GM23248 (cell line): ENCODE measurements around the gene POLR1E. TPM values are rescaled to one million over a fixed set of nuclear protein-coding genes. Genes with fewer than 3 reads are reported as not detected.

Experiments
- DNase-seq: peaks from one replicate; pipeline ENCODE4 v3.0.0-alpha.2; 2015
- H2AFZ ChIP-seq: fragments of 200-600 bp; sonication (generic); 2 replicates; pipeline ENCODE4 v1.6.1; 2016; ENCODE audit warnings: antibody characterized with exemption
- H3F3A ChIP-seq: fragments of 200-600 bp; sonication (generic); 2 replicates; pipeline ENCODE4 v1.6.1; 2016; ENCODE audit warnings: mild to moderate bottlenecking, antibody characterized with exemption, mixed run types; ENCODE audit not compliant: insufficient read depth
- H3K27ac ChIP-seq: fragments of 200-600 bp; sonication (generic); 2 replicates; pipeline ENCODE4 v1.5.1; 2016; ENCODE audit warnings: mild to moderate bottlenecking
- H3K27me3 ChIP-seq: fragments of 200-600 bp; sonication (generic); replicated peaks from 2 replicates; pipeline ENCODE4 v1.6.1; 2016; ENCODE audit warnings: mild to moderate bottlenecking; ENCODE audit not compliant: insufficient read depth
- H3K36me3 ChIP-seq: fragments of 200-600 bp; sonication (generic); 2 replicates; pipeline ENCODE4 v1.6.1; 2016; ENCODE audit warnings: low read depth, mild to moderate bottlenecking
- H3K4me1 ChIP-seq: fragments of 200-600 bp; sonication (generic); 2 replicates; pipeline ENCODE4 v1.6.1; 2016; ENCODE audit warnings: mild to moderate bottlenecking; ENCODE audit not compliant: insufficient read depth
- H3K4me2 ChIP-seq: fragments of 200-600 bp; sonication (generic); one replicate; pipeline ENCODE4 v1.6.1; 2016; ENCODE audit warnings: mild to moderate bottlenecking; ENCODE audit not compliant: unreplicated experiment
- H3K4me3 ChIP-seq: fragments of 200-600 bp; sonication (generic); 2 replicates; pipeline ENCODE4 v1.5.1; 2016; ENCODE audit warnings: mild to moderate bottlenecking
- H3K79me2 ChIP-seq: fragments of 200-600 bp; sonication (generic); 2 replicates; pipeline ENCODE4 v1.6.1; 2016; ENCODE audit warnings: mild to moderate bottlenecking; ENCODE audit not compliant: insufficient read depth
- H3K9ac ChIP-seq: fragments of 200-600 bp; sonication (generic); 2 replicates; pipeline ENCODE4 v1.6.1; 2016; ENCODE audit warnings: mild to moderate bottlenecking
- H3K9me2 ChIP-seq: fragments of 200-600 bp; sonication (generic); 2 replicates; pipeline ENCODE4 v1.6.1; 2016; ENCODE audit warnings: mixed run types, mild to moderate bottlenecking, moderate library complexity; ENCODE audit not compliant: insufficient read depth
- H3K9me3 ChIP-seq: fragments of 200-600 bp; sonication (generic); one replicate; pipeline ENCODE4 v1.6.1; 2017; ENCODE audit warnings: low read depth
- H4K20me1 ChIP-seq: fragments of 200-600 bp; sonication (generic); 2 replicates; pipeline ENCODE4 v1.6.0; 2016; ENCODE audit not compliant: insufficient read depth
- EZH2 ChIP-seq: fragments of 200-600 bp; sonication (generic); IDR thresholded peaks from 2 replicates; pipeline ENCODE4 v1.6.1; 2018; ENCODE audit warnings: antibody characterized with exemption, mild to moderate bottlenecking; ENCODE audit not compliant: insufficient read depth, poor library complexity, severe bottlenecking
- EZH2phosphoT487 ChIP-seq: fragments of 200-600 bp; sonication (generic); IDR thresholded peaks from 2 replicates; pipeline ENCODE4 v1.6.1; 2018; ENCODE audit warnings: antibody characterized with exemption, moderate library complexity, mild to moderate bottlenecking, low read depth; ENCODE audit not compliant: insufficient read depth
- WGBS, 2 experiments: methylation state at CpG; one replicate each; pipeline ENCODE4 v1.1.6; 2015 to 2017; ENCODE audit warnings: low lambda C conversion rate in 2 of 2, low coverage in 1 of 2; ENCODE audit errors: missing lambda C conversion rate in 2 of 2; 5-methylcytosine and 5-hydroxymethylcytosine counted together
- in situ Hi-C: fragments of 300-500 bp; cut with MboI; formaldehyde crosslinking; loops from 2 replicates; pipeline ENCODE4 v1.15.0; 2020
- polyA plus RNA-seq: library from polyadenylated mRNA; unstranded; fragments of >200 nt; fragmentation: Nextera tagmentation; extraction: Ambion mirVana; gene quantifications from 2 replicates; pipeline ENCODE4 v1.2.1, GENCODE V29; 2016
- total RNA-seq: library from RNA; depleted of rRNA; stranded (reverse); fragments of >200 nt; shearing (Covaris generic); gene quantifications from 2 replicates; pipeline ENCODE4 v1.2.3, GENCODE V29; 2014

Gene POLR1E
- total and polyA plus RNA-seq, 2 experiments from 2014 or later: 16.9 to 27.5 TPM

DNA sequence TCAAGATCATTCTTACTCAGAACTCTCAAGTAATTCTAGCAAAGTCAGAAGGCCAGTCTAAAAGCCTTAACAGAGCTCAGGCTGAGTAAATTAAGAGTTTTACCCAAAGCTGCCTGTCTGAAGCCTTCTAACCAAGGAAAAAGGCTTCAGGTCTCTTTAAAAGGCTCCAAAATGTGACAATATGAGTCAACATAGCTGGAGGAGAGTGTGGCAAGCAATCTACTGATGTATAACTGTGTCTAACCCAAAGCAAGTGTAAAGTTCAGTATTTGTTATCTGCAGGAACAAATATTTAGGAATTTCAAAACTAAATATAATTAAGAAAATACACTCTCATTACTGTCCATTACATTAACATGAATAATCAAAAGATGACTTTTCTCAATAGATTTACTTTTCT lies 31.5 kb upstream of the POLR1E start:
- Histone ChIP-seq H3F3A (peaks cover 15% of the 10 kb centered on the region; the same call in 1 of the 2 replicates), H3K79me2 (peaks cover 100% of the 10 kb centered on the region), H3K4me1 (peaks cover 10% of the 10 kb centered on the region; the same call in 1 of the 2 replicates), H3K4me2 (no peak overlapping the region), H3K27ac (no peak overlapping the region), H4K20me1 (0 out of 2 replicates have a peak, but pooled peaks cover 19% of the 10 kb centered on the region), H3K36me3 (no peaks in the 10 kb centered on the region), H3K4me3 (no peak overlapping the region), H3K9me3 (no peaks in the 10 kb centered on the region), H3K9ac (no peak overlapping the region), H2AFZ (no peak overlapping the region), H3K9me2 (no peaks in the 10 kb centered on the region; the same call in 1 of the 2 replicates), H3K27me3 (no peaks in the 10 kb centered on the region)
- in situ Hi-C loops: no loop called here
- peak; percentile 46 for DNase-seq
- TF ChIP-seq EZH2 (no peak), EZH2phosphoT487 (no peak)

- Histone ChIP-seq H3K9ac (no peak overlapping the region), H3K27ac (no peak overlapping the region), H3K36me3 (no peaks in the 10 kb centered on the region), H3K4me3 (no peak overlapping the region), H3K79me2 (peaks cover 100% of the 10 kb centered on the region), H3K4me2 (no peak overlapping the region), H3K27me3 (no peaks in the 10 kb centered on the region), H3K9me3 (no peaks in the 10 kb centered on the region), H3K4me1 (peaks cover 10% of the 10 kb centered on the region; the same call in 1 of the 2 replicates), H3F3A (peaks cover 15% of the 10 kb centered on the region; the same call in 1 of the 2 replicates), H2AFZ (no peak overlapping the region), H3K9me2 (no peaks in the 10 kb centered on the region; the same call in 1 of the 2 replicates), H4K20me1 (0 out of 2 replicates have a peak, but pooled peaks cover 19% of the 10 kb centered on the region)
- in situ Hi-C loops: no loop called here
- WGBS, 2 experiments: 82 to 83% methylated on average over 7 of the region's 7 CpGs
- no peak for DNase-seq
- TF ChIP-seq EZH2 (no peak), EZH2phosphoT487 (no peak)
Measured at GRCh38 chr9:37455884-37456647, 29.7 kb upstream of the POLR1E start.

GRCh38 chr9:37456817-37457216 lies 28.9 kb upstream of the POLR1E start:
- TF ChIP-seq EZH2phosphoT487: no peak
- TF ChIP-seq EZH2: no peak
- peaks cover 15% of the 10 kb centered on the region; the same call in 1 of the 2 replicates for H3F3A ChIP-seq
- no peak overlapping the region for H3K27ac ChIP-seq
- no peaks in the 10 kb centered on the region for H3K36me3 ChIP-seq
- no peaks in the 10 kb centered on the region; the same call in 1 of the 2 replicates for H3K9me2 ChIP-seq
- 53 to 67% methylated on average over 1 of the region's 1 CpG for WGBS, 2 experiments
- no peaks in the 10 kb centered on the region for H3K27me3 ChIP-seq
- H3K4me3 ChIP-seq: no peak overlapping the region
- H2AFZ ChIP-seq: no peak overlapping the region
- H3K9ac ChIP-seq: no peak overlapping the region
- H3K79me2 ChIP-seq: peaks cover 100% of the 10 kb centered on the region
- 0 out of 2 replicates have a peak, but pooled peaks cover 19% of the 10 kb centered on the region for H4K20me1 ChIP-seq
- H3K4me2 ChIP-seq: no peak overlapping the region
- H3K4me1 ChIP-seq: peaks cover 10% of the 10 kb centered on the region; the same call in 1 of the 2 replicates
- in situ Hi-C loops: no loop called here
- no peaks in the 10 kb centered on the region for H3K9me3 ChIP-seq
- no peak for DNase-seq

DNA sequence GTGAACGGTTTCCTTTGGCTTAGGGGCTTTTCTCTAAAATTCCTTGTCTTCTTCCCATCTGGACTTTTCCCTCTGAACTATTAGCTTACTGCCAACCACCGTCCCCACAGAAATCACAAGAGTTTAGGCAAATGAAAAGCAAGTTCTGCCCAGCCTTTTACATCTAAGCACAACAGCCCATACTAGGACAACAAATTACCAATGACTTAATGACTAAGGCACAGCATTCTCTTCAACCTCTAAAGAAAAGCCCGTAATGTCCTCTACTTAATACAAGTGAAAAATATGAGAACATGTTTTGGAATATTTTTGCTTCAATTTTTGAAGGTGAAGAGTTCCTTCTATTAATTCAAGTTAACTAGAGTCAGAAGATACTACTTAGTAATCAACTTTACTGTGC lies 21.7 kb upstream of the POLR1E start:
- Histone ChIP-seq H3F3A (peaks cover 15% of the 10 kb centered on the region; the same call in 1 of the 2 replicates), H3K9ac (peak overlapping the region; percentile 92), H2AFZ (peak overlapping the region; percentile 75), H3K27ac (peak overlapping the region; percentile 98), H3K79me2 (peaks cover 56% of the 10 kb centered on the region), H3K9me3 (no peaks in the 10 kb centered on the region), H3K4me2 (peak overlapping the region; percentile 94), H3K9me2 (no peaks in the 10 kb centered on the region), H4K20me1 (no peaks in the 10 kb centered on the region), H3K4me3 (peak overlapping the region; percentile 83), H3K36me3 (no peaks in the 10 kb centered on the region), H3K4me1 (peaks cover 15% of the 10 kb centered on the region), H3K27me3 (no peaks in the 10 kb centered on the region)
- no peak for TF ChIP-seq EZH2phosphoT487
- TF ChIP-seq EZH2: no peak
- in situ Hi-C loops: no loop called here
- 2 to 5% methylated on average over 3 of the region's 3 CpGs for WGBS, 2 experiments
- peak; percentile 57 for DNase-seq
